ENCODE data around the gene KCNG2. TPM values are rescaled to one million over a fixed set of nuclear protein-coding genes. Genes with fewer than 3 reads are reported as not detected.

KCNG2 gene
- total RNA-seq, 1 donor from 2014 or later: not detected

DNA sequence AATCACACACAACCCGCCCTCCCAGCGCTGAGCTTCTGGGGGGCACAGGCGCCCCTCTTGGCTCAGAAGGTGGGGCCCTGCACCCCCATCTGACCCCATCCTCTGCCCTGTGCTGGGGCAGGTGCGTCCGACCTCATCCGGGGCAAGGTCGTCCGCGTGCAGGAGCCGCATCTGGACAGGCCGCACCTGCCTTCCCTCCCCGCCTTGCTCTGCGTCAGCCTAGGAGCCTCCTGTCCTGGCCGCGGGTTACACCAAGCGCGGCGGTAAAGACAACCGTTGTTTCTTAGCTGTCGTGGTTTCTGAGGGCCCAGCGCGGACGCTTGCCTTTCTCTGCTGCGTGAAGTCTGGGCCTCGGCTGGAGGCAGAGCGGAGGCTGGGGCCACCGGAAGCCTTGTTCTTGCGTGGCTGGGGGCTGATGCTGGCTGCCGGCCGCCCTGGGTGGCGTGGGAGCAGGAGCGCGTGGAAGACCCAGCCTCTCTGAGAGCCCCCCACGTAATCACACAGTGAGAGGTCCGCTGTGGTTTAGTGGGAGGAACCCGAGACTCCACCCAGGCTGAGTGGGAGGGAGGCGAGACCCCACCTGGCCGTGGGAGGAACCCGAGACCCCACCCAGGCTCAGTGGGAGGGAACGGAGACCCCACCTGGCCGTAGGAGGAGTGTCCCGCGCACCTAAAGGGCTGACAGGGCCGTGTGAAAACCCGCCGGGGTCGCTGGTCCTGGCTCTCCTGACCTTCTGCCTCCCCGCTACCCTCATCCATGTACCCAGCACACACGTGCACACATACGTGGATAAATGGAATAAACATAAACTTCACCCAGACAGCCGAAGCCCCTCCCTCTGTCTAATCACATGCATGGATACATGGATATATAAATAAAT, 51.8 kb downstream of the KCNG2 start:
- Mint-ChIP-seq H3K27me3 (no peaks in the 10 kb centered on the region), H3K4me1 (no peaks in the 10 kb centered on the region), H3K36me3 (ENCODE audit: low read depth) (no peaks in the 10 kb centered on the region), H3K27ac (no peak overlapping the region), H3K9me3 (no peaks in the 10 kb centered on the region), H3K4me3 (no peak overlapping the region)
- no peak for DNase-seq
- intact Hi-C loops (cut with micrococcal nuclease): no loop called here

DNA sequence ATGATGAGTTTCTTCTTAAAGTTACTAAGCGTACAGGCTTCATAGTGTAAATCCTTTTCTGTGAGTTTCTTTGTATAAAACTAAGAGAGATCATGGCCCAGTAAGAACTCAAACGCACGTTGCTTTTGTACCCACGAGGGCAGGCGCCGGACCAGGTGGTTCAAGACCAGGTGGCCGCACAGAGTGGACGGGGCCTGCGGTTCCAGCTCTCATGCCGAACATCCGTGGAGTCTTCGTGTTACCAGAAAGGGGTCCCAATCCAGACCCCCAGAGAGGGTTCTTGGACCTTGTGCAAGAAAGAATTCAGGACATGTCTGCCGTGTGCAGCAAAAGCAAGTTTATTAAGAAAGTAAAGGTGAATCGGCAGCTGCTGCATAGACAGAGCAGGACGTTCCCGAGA, 53.0 kb downstream of the KCNG2 start:
- H3K4me1 Mint-ChIP-seq: no peaks in the 10 kb centered on the region
- H3K36me3 Mint-ChIP-seq (ENCODE audit: low read depth): no peaks in the 10 kb centered on the region
- no peaks in the 10 kb centered on the region for H3K27me3 Mint-ChIP-seq
- H3K9me3 Mint-ChIP-seq: no peaks in the 10 kb centered on the region
- DNase-seq: no peak
- intact Hi-C loops (cut with micrococcal nuclease): no loop called here
- H3K27ac Mint-ChIP-seq: no peak overlapping the region
- H3K4me3 Mint-ChIP-seq: no peak overlapping the region

DNA sequence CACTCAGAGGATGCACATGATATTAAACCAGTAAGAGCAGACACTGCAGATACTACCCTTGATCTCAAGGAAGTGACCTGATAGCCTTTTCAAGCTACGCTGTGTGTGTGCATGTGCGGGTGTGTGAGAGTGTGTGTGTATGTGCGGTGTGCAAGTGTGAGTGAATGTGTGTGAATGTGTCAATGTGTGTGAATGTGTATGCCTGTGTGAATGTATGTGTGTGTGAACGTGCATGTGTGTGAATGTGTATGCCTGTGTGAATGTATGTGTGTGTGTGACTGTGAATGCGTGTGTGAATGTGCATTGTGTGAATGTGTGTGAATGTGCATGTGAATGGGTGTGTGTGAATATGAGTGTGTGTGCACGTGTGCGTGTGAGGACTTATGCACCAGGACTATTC, 53.8 kb downstream of the KCNG2 start:
- Mint-ChIP-seq H3K27me3 (no peaks in the 10 kb centered on the region), H3K9me3 (no peaks in the 10 kb centered on the region), H3K36me3 (ENCODE audit: low read depth) (no peaks in the 10 kb centered on the region), H3K4me3 (no peak overlapping the region), H3K27ac (no peak overlapping the region), H3K4me1 (no peaks in the 10 kb centered on the region)
- intact Hi-C loops (cut with micrococcal nuclease): no loop called here
- no peak for DNase-seq

DNA sequence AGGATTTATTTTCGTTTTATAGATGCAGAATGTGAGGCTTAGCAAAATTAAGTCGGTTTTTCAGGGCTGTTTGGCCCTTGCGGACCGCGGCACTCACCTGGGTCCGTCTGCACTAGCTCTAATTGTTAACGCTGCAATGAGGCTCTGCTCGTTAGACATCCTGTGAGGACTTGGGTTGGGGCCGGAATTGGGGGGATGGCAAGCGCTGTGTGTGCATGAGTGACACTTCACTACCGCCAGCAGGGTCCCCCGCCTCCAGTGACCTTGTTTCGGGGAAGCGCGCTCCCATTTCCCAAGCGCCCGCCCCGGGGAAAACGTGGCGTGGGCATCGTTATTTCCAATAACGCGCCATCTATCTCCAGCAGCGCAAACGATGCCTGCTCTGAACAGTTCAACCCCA, 54.2 kb downstream of the KCNG2 start:
- H3K27ac Mint-ChIP-seq: no peak overlapping the region
- no peak overlapping the region for H3K4me3 Mint-ChIP-seq
- no peaks in the 10 kb centered on the region for H3K36me3 Mint-ChIP-seq (ENCODE audit: low read depth)
- DNase-seq: no peak
- H3K4me1 Mint-ChIP-seq: no peaks in the 10 kb centered on the region
- no peaks in the 10 kb centered on the region for H3K9me3 Mint-ChIP-seq
- intact Hi-C loops (cut with micrococcal nuclease): no loop called here
- H3K27me3 Mint-ChIP-seq: no peaks in the 10 kb centered on the region

DNA sequence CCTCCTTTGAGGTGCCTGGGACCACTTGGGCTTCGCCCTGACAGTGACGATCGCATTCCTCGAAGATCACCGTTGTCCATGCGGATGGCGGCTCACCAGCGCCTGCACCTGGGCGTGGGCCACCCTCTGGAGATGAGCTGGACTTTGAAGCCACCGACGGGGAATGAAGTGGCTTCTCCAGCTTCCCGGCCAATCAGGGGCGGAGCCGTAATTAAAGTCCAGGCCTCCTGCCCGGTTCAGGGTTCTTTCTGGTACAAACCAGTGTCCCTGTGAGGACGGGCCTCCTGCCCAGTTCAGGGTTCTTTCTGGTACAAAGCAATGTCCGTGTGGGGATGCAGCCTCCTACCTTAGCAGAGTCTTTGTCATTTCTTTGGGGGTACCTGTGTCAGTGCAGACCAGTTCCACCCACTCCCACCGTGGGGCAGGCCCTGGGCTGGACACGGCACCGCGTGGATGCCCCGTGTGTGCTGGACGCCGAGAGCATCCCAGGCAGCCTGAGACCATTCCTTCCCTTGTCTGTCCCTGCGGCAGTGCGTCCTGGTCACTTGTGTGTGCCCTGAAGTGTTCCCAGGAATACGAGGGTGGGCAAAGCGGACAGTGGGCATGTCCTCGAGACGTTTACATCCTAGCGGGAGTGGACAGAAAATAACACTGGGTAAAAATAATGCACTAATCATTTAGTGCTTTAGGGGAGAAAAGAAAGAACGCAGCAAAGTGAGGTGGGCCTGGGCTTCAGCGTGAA, 55.0 kb downstream of the KCNG2 start:
- no peaks in the 10 kb centered on the region for H3K4me1 Mint-ChIP-seq
- no peaks in the 10 kb centered on the region for H3K27me3 Mint-ChIP-seq
- no peaks in the 10 kb centered on the region for H3K9me3 Mint-ChIP-seq
- no peak overlapping the region for H3K4me3 Mint-ChIP-seq
- DNase-seq: no peak
- no peaks in the 10 kb centered on the region for H3K36me3 Mint-ChIP-seq (ENCODE audit: low read depth)
- intact Hi-C loops (cut with micrococcal nuclease): no loop called here
- no peak overlapping the region for H3K27ac Mint-ChIP-seq

DNA sequence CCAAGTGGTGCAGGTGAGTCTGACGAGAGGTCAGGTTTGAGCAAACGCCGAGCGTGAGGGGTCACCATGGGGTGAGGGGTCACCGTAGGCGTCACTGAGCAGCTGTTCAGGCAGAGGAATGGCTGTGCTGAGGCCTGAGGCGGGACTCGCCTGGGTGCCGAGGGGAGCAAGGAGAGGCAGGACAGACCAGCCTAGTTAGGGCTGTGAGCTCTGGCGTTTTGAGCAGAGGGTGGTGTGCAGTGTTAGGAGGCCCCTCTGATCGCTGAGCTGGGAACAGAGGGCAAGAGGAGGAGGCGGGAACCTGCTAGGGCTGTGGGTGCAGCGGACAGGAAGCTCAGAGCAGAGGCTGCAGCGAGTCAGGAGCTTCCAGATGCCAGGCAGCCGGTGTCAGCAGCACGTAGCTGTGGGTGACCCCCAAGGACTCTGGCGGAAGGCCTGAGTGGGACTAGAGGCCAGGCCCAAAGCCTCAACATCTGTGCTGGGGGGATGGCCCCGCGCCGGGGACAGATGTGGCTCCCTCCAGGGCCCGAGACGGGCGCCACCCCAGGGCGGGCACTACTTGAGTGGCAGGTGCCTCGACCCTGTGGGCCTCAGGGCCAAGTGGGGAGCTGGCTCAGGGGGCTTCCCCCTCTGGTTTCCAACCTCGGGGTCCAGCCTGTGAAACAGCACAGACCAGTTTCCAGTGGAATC, 55.7 kb downstream of the KCNG2 start:
- Mint-ChIP-seq H3K27ac (no peak overlapping the region), H3K36me3 (ENCODE audit: low read depth) (no peaks in the 10 kb centered on the region), H3K27me3 (no peaks in the 10 kb centered on the region), H3K4me3 (no peak overlapping the region), H3K4me1 (no peaks in the 10 kb centered on the region), H3K9me3 (no peaks in the 10 kb centered on the region)
- intact Hi-C loops (cut with micrococcal nuclease): no loop called here
- DNase-seq: no peak

DNA sequence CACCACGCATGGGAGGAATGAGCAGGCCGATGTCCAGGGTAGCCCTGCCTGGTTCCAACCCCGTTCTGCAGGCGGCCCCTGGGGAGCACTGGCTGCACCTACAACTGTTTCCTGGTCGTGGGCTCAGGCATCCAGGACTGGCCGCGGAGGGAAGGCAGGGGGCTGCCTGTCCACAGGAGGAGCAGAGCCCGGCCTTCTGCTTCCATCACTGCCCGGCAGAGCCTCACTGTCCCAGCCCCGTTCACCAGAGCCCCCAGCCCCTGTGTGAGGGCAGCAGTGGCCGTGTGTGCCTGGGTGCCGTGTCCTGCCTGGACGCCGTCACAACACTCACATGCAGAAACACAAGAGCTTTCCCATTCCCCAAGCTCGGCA, 56.2 kb downstream of the KCNG2 start:
- Mint-ChIP-seq H3K4me3 (no peak overlapping the region), H3K36me3 (ENCODE audit: low read depth) (no peaks in the 10 kb centered on the region), H3K27me3 (no peaks in the 10 kb centered on the region), H3K4me1 (no peaks in the 10 kb centered on the region), H3K27ac (no peak overlapping the region), H3K9me3 (no peaks in the 10 kb centered on the region)
- DNase-seq: no peak
- intact Hi-C loops (cut with micrococcal nuclease): no loop called here

DNA sequence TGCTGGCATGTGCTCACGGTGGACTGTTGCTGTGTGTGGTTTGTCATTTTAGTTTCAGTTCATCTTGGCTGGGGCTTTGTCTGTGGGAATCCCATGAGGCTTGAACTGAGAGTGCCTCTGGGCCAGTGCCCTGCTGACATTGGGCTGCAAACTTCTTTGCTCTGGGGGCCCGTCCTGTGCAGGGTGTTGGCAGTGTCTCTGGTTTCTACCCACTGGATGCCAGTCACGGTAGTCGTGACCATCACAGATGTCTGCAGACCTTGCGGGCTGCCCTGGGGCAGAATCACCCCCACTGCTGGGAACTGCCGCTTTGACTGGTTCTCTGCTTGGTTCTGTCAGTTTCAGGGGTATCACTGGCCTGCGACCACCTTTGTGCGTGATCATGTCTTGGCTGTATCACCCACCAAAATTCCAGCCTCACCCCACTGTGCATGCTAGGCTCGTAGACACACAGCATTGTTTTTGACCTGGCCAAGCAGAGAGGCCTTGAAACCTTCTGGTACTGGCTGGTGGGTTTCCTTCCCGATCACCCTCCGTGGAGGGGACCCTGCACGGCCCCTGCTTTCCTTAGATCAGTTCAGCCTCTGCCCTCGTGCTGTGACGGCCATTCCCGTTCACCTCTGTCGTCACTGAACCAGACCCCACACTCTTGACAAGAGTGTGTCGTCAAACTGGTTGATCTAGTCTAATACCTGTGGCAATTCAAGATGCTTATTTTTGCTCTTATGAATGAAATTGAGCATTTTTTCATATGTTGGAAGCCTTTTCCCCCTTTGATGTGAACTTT, 57.6 kb downstream of the KCNG2 start:
- no peaks in the 10 kb centered on the region for H3K9me3 Mint-ChIP-seq
- no peaks in the 10 kb centered on the region for H3K36me3 Mint-ChIP-seq (ENCODE audit: low read depth)
- DNase-seq: no peak
- intact Hi-C loops (cut with micrococcal nuclease): no loop called here
- no peaks in the 10 kb centered on the region for H3K4me1 Mint-ChIP-seq
- no peak overlapping the region for H3K27ac Mint-ChIP-seq
- no peak overlapping the region for H3K4me3 Mint-ChIP-seq
- H3K27me3 Mint-ChIP-seq: no peaks in the 10 kb centered on the region

DNA sequence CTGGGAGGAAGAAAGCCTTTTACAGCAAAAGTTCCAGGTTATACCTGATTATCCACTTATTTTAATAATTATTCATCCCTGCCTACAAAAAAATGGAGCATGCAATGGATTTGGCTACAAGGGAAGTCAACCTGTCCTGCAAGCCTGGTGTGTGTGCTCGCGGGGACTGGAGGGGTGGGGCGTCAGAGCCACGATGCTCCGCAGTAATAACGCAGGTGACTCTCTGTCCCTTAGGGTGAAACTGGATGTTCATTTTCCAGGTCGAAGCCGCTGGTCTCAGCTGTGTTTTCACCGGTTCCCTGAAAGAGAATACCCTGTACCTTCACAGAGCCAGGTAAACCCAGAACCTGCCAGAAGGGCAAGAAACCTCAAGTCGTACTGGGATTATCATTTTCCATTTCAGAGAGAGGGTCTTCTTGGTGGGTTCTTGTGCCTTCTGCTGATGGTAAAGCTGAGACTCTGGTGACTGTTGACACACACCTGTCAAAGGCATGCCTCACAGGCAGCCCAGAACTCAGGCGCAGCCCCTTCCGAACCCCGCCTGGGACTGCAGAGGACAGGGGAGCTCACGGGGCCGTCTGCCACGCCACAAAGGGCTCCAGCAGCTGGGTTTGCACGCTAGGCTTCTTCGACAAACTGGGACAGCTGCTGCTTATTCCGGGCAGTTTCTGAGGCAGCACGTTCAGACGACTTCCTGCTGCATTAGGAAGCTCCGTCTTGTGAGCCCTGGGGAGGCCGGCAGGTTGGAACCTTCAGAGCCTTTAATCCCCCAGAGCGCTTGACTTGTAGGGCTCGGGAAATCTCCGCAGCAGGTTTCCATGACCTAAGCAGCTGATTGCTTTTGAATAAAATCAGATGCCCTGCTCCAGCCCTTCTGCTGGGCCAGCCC, 58.6 kb downstream of the KCNG2 start:
- H3K27me3 Mint-ChIP-seq: peaks cover 2% of the 10 kb centered on the region
- H3K36me3 Mint-ChIP-seq (ENCODE audit: low read depth): no peaks in the 10 kb centered on the region
- H3K4me3 Mint-ChIP-seq: no peak overlapping the region
- intact Hi-C loops (cut with micrococcal nuclease): no loop called here
- no peak for DNase-seq
- no peaks in the 10 kb centered on the region for H3K9me3 Mint-ChIP-seq
- H3K27ac Mint-ChIP-seq: no peak overlapping the region
- no peaks in the 10 kb centered on the region for H3K4me1 Mint-ChIP-seq

DNA sequence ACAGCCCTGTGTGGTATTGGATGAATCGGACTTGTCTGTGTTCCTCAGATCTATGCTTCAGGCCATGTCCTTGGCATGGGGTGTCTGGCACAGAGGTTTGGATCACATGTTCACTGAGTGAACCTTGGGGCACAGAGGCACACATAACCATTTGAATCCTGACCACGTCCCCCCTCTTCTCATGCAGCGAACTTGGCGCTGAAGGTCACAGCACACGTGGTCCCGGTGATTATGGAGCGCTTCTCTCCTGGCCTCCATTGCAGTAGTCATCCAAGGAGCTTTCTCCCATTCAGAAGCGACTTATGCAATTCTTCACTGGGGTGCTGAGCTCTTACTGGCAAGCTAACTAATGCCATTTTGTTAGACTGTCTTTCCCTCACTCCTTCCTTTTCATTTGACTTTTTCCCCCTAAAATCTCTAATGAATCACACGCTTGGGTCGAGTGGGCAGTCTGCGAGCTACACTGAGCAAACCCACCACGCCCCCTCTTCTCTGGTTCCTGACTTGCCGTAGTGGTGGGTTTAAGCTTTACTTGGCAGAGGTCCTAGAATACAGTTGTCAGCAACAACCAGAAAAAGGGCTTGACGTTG, 59.4 kb downstream of the KCNG2 start:
- no peaks in the 10 kb centered on the region for H3K4me1 Mint-ChIP-seq
- no peak overlapping the region for H3K27ac Mint-ChIP-seq
- H3K4me3 Mint-ChIP-seq: no peak overlapping the region
- no peaks in the 10 kb centered on the region for H3K36me3 Mint-ChIP-seq (ENCODE audit: low read depth)
- H3K9me3 Mint-ChIP-seq: no peaks in the 10 kb centered on the region
- no peak for DNase-seq
- H3K27me3 Mint-ChIP-seq: peaks cover 5% of the 10 kb centered on the region
- intact Hi-C loops (cut with micrococcal nuclease): no loop called here

DNA sequence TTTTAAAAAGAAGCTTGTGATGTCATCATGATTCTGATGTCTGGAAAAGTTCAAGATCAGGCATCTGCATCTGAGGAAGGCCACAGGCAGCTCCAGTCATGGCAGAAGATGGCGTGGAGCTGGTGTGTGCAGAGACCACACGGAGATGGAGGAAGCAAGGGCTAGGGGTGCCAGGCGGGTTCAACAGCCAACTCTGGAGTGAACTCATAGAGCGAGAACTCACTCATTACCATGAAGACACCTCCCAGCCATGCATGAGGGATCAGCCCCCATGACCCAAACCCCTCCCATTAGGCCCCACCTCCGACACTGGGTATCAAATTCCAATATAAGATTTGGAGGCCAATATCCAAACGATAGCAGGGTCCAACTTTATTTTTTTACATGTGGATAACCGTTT, 61.6 kb downstream of the KCNG2 start:
- Mint-ChIP-seq H3K4me3 (no peak overlapping the region), H3K27ac (no peak overlapping the region), H3K4me1 (no peaks in the 10 kb centered on the region), H3K9me3 (no peaks in the 10 kb centered on the region), H3K36me3 (ENCODE audit: low read depth) (no peaks in the 10 kb centered on the region), H3K27me3 (peaks cover 5% of the 10 kb centered on the region)
- DNase-seq: no peak
- intact Hi-C loops (cut with micrococcal nuclease): no loop called here

DNA sequence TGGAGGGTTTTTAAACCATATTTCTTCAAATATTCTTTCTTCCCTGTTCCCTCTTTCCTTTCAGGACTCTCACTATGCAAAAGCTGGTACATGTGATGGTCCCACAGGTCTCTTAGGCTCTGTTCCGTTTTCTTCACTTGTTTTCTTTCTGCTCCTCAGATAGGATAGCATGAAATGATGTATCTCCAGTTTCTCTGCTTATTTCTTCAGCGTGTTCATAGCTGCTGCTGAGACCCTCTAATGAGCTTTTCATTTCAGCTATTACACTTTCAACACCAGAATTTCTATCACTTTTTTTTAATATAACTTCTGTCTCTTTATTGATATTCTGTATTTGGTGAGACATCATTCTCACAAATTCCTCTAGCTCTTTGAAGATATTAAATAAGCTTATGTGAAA, 63.9 kb downstream of the KCNG2 start:
- no peaks in the 10 kb centered on the region for H3K9me3 Mint-ChIP-seq
- DNase-seq: no peak
- peaks cover 5% of the 10 kb centered on the region for H3K27me3 Mint-ChIP-seq
- H3K36me3 Mint-ChIP-seq (ENCODE audit: low read depth): no peaks in the 10 kb centered on the region
- H3K27ac Mint-ChIP-seq: no peak overlapping the region
- intact Hi-C loops (cut with micrococcal nuclease): no loop called here
- H3K4me3 Mint-ChIP-seq: no peak overlapping the region
- no peaks in the 10 kb centered on the region for H3K4me1 Mint-ChIP-seq

DNA sequence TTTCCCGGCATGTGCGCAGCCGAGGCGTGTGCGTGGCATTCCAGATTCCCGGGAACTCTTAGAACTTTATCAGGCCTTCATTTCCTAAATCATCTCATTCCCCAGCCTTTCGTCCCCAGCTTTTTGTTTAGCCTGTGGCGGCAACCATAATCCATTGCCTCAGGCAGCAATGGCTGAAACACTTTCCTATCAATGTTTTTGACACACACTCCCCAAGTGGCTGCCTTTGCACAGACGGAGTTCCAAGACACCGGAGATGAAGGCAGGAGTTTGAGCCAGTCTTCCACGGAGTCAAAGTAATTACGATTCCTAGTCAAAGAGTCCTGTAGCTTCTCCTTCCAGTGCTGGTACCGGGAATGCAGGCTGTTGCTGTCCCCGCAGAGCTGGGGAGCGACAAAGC, 64.8 kb downstream of the KCNG2 start:
- H3K9me3 Mint-ChIP-seq: no peaks in the 10 kb centered on the region

More for the DNA sequence above, 64.8 kb downstream of the KCNG2 start:
- no peak for DNase-seq
- Mint-ChIP-seq H3K27me3 (peaks cover 5% of the 10 kb centered on the region), H3K4me1 (no peaks in the 10 kb centered on the region), H3K27ac (no peak overlapping the region), H3K36me3 (ENCODE audit: low read depth) (no peaks in the 10 kb centered on the region), H3K4me3 (no peak overlapping the region)
- intact Hi-C loops (cut with micrococcal nuclease): no loop called here
